ENCODE measurements around the gene ISYNA1. TPM values are rescaled to one million over a fixed set of nuclear protein-coding genes. Genes with fewer than 3 reads are reported as not detected.

ISYNA1 gene
- total and polyA plus RNA-seq, 2 of the 4 experiments (the other 2 are of a cell fraction), result 3.4 to 24.7 TPM

GRCh38 chr19:18386543-18387271 lies 51.2 kb downstream of the ISYNA1 start (continued):
- TF ChIP-seq RCOR1 (IDR thresholded peaks at IDR 0.05; ENCODE audit: insufficient replicate concordance, low read length), result no peak

GRCh38 chr19:18385675-18386542 lies 52.0 kb downstream of the ISYNA1 start, which contains the start of gene GDF15:
GDF15 (plus strand) TSS chr19:18386158; CDS start chr19:18386190, 32 bp downstream.
- BruUV-seq (replicated peaks), result TSS peak; percentile 61
- H3K9me3 ChIP-seq (ENCODE audit: control insufficient read depth, insufficient read depth, low read length), result no peaks in the 10 kb centered on the region

More at GRCh38 chr19:18385675-18386542, 52.0 kb downstream of the ISYNA1 start, which contains the start of gene GDF15:
- Histone ChIP-seq H2BK15ac (ENCODE audit: low read depth, low read length) (peak within 1 kb of the TSS; percentile 87; the same call in 2 of the 3 replicates), H4K5ac (ENCODE audit: low read depth, low read length) (peak within 1 kb of the TSS; percentile 94), H3K56ac (ENCODE audit: extremely low read depth, insufficient read depth, low read length) (peak within 1 kb of the TSS; percentile 24; the same call in 1 of the 2 replicates), H3K14ac (replicated peaks; ENCODE audit: low read depth, low read length) (peak within 1 kb of the TSS; percentile 88), H4K20me1 (ENCODE audit: insufficient read depth, low read length) (peaks cover 24% of the 10 kb centered on the region), H4K91ac (ENCODE audit: insufficient read depth, low read depth, low read length) (peak within 1 kb of the TSS; percentile 66), H2BK5ac (ENCODE audit: low read depth, low read length, poor library complexity, severe bottlenecking) (peak within 1 kb of the TSS; percentile 51), H3K27me3 (ENCODE audit: control insufficient read depth, insufficient read depth, low read length) (no peaks in the 10 kb centered on the region), H3K9ac (ENCODE audit: low read depth, low read length) (peak within 1 kb of the TSS; percentile 4), H2BK20ac (ENCODE audit: low read depth, low read length) (peak within 1 kb of the TSS; percentile 86), H2BK120ac (ENCODE audit: low read depth, low read length) (peak within 1 kb of the TSS; percentile 86), H3K18ac (ENCODE audit: low read depth, low read length) (peak within 1 kb of the TSS; percentile 83), H3K79me1 (ENCODE audit: low read depth in 1 of 2, low read length in 2 of 2) (peaks cover 0 to 34% of the 10 kb centered on the region in 2 experiments; a peak in 3 of 4 replicates), H3K4me2 (ENCODE audit: low read depth, low read length) (peak within 1 kb of the TSS; percentile 84), H3K23ac (ENCODE audit: low read depth, low read length) (peak within 1 kb of the TSS; percentile 81), H3K4ac (ENCODE audit: low read depth, low read length) (peak within 1 kb of the TSS; percentile 59), H3K36me3 (ENCODE audit: control insufficient read depth, insufficient read depth, low read length) (peaks cover 9% of the 10 kb centered on the region; the same call in 1 of the 2 replicates), H2AFZ (replicated peaks; ENCODE audit: low read length, poor library complexity) (peak within 1 kb of the TSS; percentile 86), H3K9me1 (ENCODE audit: insufficient read depth, low read length) (peaks cover 6% of the 10 kb centered on the region; the same call in 1 of the 2 replicates), H3K4me1 (ENCODE audit: control insufficient read depth, insufficient read depth, low read length) (peaks cover 12% of the 10 kb centered on the region), H3K27ac (ENCODE audit: insufficient read depth, low read length) (peak within 1 kb of the TSS; percentile 21; the same call in 1 of the 2 replicates), H4K8ac (ENCODE audit: low read depth in 2 of 2, low read length in 2 of 2) (peak within 1 kb of the TSS in 1 of 2 experiments; percentile 49; a peak in 3 of 4 replicates), H2AK9ac (replicated peaks; ENCODE audit: low read depth, low read length, poor library complexity) (peak within 1 kb of the TSS; percentile 93), H2AK5ac (ENCODE audit: low read depth, low read length) (peak within 1 kb of the TSS; percentile 92), H3K4me3 (ENCODE audit: insufficient read depth, low read depth, low read length) (peak within 1 kb of the TSS; percentile 83)
- CTCF ChIA-PET, result interaction anchor here (0.8 kb wide), 1 partner anchor 33 kb away, joined by 4 read pairs; the partner anchor contains the start of gene SSBP4
- peak; percentile 87 for DNase-seq
- dilution Hi-C loops (cut with HindIII; ENCODE audit: low sequenced_read_pairs, unreplicated experiment) (no loop called here), in situ Hi-C loops (cut with MboI; ENCODE audit: low sequenced_read_pairs) (no loop called here), intact Hi-C loops (cut with micrococcal nuclease) (no loop called here)
- WGBS, 2 experiments (ENCODE audit: extremely low coverage in 2 of 2, insufficient read length in 1 of 2), result 25% methylated on average over 13 of the region's 33 CpGs; no CpG with 5 or more reads in 1 of the 2 experiments
- no peak for TF ChIP-seq ELK1 (IDR thresholded peaks at IDR 0.05; ENCODE audit: borderline replicate concordance, low read depth, low read length)
- TF ChIP-seq RFX5 (IDR thresholded peaks at IDR 0.05; ENCODE audit: low read depth, low read length), result no peak
- peak; percentile 35 for TF ChIP-seq SMC3 (IDR thresholded peaks at IDR 0.05; ENCODE audit: low read depth, low read length)
- TF ChIP-seq MAZ (IDR thresholded peaks at IDR 0.05; ENCODE audit: borderline replicate concordance, low read depth, low read length), result peak; percentile 56; the same call in 1 of the 2 replicates
- TF ChIP-seq RCOR1 (IDR thresholded peaks at IDR 0.05; ENCODE audit: insufficient replicate concordance, low read length), result no peak
- TF ChIP-seq CEBPB (IDR thresholded peaks at IDR 0.05; ENCODE audit: low read depth, low read length), result no peak
- TF ChIP-seq MXI1 (IDR thresholded peaks at IDR 0.05; ENCODE audit: borderline replicate concordance, low read depth, low read length), result peak; percentile 32; the same call in 1 of the 2 replicates
- peak; percentile 60 for TF ChIP-seq CTCF (conservative IDR thresholded peaks at IDR 0.05; ENCODE audit: low read depth, low read length)
- peak; percentile 98 for TF ChIP-seq POLR2A (IDR thresholded peaks at IDR 0.05; ENCODE audit: low read depth, low read length)
- peak; percentile 31 for TF ChIP-seq RAD21 (IDR thresholded peaks at IDR 0.05; ENCODE audit: low read length)
- peak; percentile 79 for ATAC-seq (ENCODE audit: low read depth)
- POLR2A ChIA-PET (ENCODE audit: unreplicated experiment), result interaction anchor here (0.7 kb wide), 1 partner anchor 23 kb away, joined by 3 read pairs; no protein-coding TSS in a partner anchor
